GM12801 (cell line): ENCODE data around the gene KCP.

Experiments used
- CTCF ChIP-seq: IDR thresholded peaks from one replicate; pipeline ENCODE4 v1.5.1; 2011; ENCODE audit warnings: control low read depth; ENCODE audit not compliant: insufficient read length; ENCODE audit errors: extremely low read depth

Gene KCP

DNA sequence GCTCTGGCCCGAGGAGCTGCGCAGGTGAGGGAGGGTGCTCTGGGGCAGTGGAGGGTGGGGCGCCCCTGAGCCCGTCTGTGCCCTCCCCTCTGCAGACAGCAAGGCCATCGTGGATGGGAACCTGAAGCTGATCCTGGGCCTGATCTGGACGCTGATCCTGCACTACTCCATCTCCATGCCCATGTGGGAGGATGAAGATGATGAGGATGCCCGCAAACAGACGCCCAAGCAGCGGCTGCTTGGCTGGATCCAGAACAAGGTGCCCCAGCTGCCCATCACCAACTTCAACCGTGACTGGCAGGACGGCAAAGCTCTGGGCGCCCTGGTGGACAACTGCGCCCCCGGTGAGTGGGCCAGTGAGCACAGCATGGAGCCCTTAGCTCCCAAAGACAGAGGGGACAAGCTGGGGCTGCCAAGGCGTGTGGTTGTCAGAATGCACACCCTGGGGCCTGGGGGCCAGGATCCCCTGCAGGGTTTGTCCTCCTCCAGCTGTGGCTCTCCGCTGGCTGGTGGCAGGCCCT lies 75.2 kb downstream of the KCP start:
- TF ChIP-seq CTCF = no peak

DNA sequence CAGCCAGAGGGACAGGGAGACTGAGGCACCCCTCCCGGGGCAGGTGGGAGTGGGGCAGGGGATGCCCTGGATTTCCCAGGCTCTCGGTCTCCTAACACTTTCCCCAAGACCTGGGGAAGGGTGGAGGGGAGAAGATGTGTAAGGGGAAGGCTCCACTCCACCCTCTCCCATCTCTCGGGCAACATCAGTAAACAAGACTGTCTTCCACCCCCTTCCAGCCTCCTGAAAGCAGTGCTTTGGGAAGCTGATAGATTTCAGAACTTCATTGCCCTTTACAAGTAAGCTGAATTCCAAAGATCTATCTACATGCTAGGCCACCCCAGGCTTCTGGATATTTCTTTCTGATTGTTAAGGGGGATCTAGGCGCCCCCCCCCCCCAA lies 76.6 kb downstream of the KCP start:
- no peak for TF ChIP-seq CTCF

DNA sequence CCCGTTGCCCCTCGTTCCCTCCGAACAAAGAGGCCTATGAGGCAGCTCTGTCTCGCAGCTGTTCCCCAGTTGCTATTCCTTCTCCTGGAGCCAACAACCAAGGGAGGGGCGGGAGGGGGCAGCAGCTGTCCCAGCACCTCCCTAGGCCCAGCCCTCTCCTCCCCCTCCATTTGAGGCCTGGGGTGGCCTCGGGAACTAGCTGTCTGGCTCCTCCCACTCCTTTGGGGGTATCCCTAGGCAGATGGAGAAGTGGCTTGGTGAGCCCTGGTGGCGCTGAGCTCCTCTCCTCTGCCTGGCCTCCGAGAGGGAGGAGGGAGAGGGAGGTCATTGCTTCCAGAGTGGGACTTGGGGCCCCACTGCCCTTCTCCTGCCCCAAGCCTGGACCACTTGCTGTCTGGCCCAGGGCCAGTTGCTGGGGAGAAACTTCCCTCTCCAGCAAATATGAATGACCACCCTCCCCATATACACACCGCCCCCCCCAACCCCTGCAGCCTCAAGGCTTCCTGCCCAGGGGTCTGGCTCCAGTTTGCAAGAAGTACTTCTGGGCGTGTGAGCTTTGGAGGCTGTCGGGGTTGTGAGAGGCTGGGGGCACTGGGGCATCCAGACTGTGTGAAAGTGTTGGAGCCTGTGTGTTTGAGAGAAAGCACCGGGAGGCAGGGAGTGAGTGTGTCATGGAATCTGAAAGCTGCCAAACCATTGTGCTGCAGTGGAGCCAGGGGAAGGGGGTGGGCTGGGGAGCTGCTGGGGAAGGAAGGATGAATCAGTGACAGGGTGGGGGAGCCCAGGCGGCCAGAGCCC lies 77.2 kb downstream of the KCP start:
- no peak for TF ChIP-seq CTCF

GRCh38 chr7:128832880-128833147 lies 77.7 kb downstream of the KCP start:
- no peak for TF ChIP-seq CTCF

- no peak for TF ChIP-seq CTCF
Measured at GRCh38 chr7:128831994-128832879, 78.3 kb downstream of the KCP start.

DNA sequence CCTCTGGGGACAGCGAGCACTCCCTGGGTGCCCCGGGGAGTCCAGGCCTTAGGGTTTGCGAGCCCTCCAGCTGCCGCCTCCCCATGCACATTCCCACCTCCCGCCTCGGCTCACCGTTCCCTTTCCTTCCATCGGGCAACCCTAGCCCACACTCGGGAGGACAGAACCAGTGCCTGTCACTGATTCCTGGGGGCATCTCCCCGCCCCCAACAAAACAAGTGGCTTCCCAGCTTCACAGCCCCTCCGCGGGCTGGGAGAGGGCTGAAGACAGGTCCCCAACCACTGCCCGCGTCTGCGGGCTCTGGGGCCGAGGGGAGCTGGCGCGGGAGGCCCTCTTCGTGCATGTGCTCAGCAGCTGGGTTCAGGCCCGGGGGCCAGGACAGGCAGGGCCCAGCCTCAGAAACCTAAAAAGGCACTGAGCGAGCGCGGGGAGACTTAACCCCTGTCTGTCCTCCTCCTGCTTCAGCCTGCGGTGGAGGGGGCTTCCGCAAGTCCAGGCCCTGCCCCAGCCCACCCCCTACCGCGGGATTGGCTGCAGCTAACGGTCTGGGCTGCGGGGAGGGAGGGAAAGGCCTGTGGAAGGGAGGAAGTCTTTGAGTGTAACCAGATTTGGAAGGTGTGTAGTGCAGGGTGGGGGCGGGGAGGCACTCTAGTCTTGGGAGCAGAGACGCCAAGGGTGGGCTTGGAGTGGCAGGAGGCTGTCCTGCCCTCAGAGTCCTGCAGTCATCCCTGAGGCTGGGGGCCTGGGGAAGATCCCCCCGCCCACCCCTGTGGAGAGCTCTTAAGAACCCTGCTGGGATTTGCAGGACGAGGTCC lies 79.1 kb downstream of the KCP start:
- TF ChIP-seq CTCF = no peak
